Measurements from ENCODE around the gene AGBL4. TPM values are rescaled to one million over a fixed set of nuclear protein-coding genes. Genes with fewer than 3 reads are reported as not detected.

Gene AGBL4
- total RNA-seq, 4 donors from 2014 or later, result 0.44 to 1.5 (median 1.2) TPM; not detected in 1

- H3K27me3 ChIP-seq, result no peaks in the 10 kb centered on the region
- no peaks in the 10 kb centered on the region for H3K9me3 ChIP-seq
- peaks cover 0 to 2% (median 0%) of the 10 kb centered on the region in 3 donors for H3K36me3 ChIP-seq
- H3K4me1 ChIP-seq, result peaks cover 0 to 27% (median 4%) of the 10 kb centered on the region in 4 donors
- no peak overlapping the region for H3K4me3 ChIP-seq
- 67 to 73% methylated on average over 2 of the region's 2 CpGs for WGBS, 2 donors
- H3K27ac ChIP-seq, result no peak overlapping the region
- TF ChIP-seq POLR2A (IDR thresholded peaks at IDR 0.05), result no peak
- TF ChIP-seq, protein P1, sequence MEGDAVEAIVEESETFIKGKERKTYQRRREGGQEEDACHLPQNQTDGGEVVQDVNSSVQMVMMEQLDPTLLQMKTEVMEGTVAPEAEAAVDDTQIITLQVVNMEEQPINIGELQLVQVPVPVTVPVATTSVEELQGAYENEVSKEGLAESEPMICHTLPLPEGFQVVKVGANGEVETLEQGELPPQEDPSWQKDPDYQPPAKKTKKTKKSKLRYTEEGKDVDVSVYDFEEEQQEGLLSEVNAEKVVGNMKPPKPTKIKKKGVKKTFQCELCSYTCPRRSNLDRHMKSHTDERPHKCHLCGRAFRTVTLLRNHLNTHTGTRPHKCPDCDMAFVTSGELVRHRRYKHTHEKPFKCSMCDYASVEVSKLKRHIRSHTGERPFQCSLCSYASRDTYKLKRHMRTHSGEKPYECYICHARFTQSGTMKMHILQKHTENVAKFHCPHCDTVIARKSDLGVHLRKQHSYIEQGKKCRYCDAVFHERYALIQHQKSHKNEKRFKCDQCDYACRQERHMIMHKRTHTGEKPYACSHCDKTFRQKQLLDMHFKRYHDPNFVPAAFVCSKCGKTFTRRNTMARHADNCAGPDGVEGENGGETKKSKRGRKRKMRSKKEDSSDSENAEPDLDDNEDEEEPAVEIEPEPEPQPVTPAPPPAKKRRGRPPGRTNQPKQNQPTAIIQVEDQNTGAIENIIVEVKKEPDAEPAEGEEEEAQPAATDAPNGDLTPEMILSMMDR (IDR thresholded peaks at IDR 0.05), result no peak
- no peak for TF ChIP-seq EP300 (IDR thresholded peaks at IDR 0.05)
- DNase-seq (ENCODE audit: low spot score in 2 of 2), result no peak
Measured at GRCh38 chr1:48771561-48771960, 1252.2 kb downstream of the AGBL4 start.

GRCh38 chr1:48767975-48768510, 1255.7 kb downstream of the AGBL4 start:
- no peak overlapping the region for H3K27ac ChIP-seq
- peaks cover 0 to 6% (median 0%) of the 10 kb centered on the region in 3 donors for H3K36me3 ChIP-seq
- H3K9me3 ChIP-seq, result no peaks in the 10 kb centered on the region
- peaks cover 0 to 9% (median 4%) of the 10 kb centered on the region in 4 donors for H3K4me1 ChIP-seq
- no peaks in the 10 kb centered on the region for H3K27me3 ChIP-seq
- TF ChIP-seq, protein P1 (IDR thresholded peaks at IDR 0.05), result no peak
- TF ChIP-seq EP300 (IDR thresholded peaks at IDR 0.05) (no peak), POLR2A (IDR thresholded peaks at IDR 0.05) (no peak)
- H3K4me3 ChIP-seq, result no peak overlapping the region
- no peak for DNase-seq (ENCODE audit: low spot score in 2 of 2)

- no peak overlapping the region for H3K27ac ChIP-seq
- DNase-seq (ENCODE audit: low spot score in 2 of 2), result no peak
- TF ChIP-seq, protein P1 (IDR thresholded peaks at IDR 0.05), result no peak
- TF ChIP-seq EP300 (IDR thresholded peaks at IDR 0.05) (no peak), POLR2A (IDR thresholded peaks at IDR 0.05) (no peak)
- H3K4me1 ChIP-seq, result peaks cover 0 to 8% (median 2%) of the 10 kb centered on the region in 4 donors
- 91 to 100% methylated on average over 1 of the region's 1 CpG for WGBS, 2 donors
- no peak overlapping the region for H3K4me3 ChIP-seq
- H3K27me3 ChIP-seq, result no peaks in the 10 kb centered on the region
- H3K9me3 ChIP-seq, result no peaks in the 10 kb centered on the region
- H3K36me3 ChIP-seq, result peaks cover 0 to 15% (median 0%) of the 10 kb centered on the region in 3 donors
Measured at GRCh38 chr1:48765335-48765734, 1258.4 kb downstream of the AGBL4 start.

- Histone ChIP-seq H3K27ac (no peak overlapping the region), H3K4me3 (no peak overlapping the region), H3K9me3 (no peaks in the 10 kb centered on the region), H3K36me3 (peaks cover 0 to 41% (median 0%) of the 10 kb centered on the region in 3 donors), H3K27me3 (no peaks in the 10 kb centered on the region), H3K4me1 (no peaks in the 10 kb centered on the region)
- no peak for DNase-seq (ENCODE audit: low spot score in 2 of 2)
- no peak for TF ChIP-seq EP300 (IDR thresholded peaks at IDR 0.05)
- TF ChIP-seq, protein P1 (IDR thresholded peaks at IDR 0.05), result no peak
- no peak for TF ChIP-seq POLR2A (IDR thresholded peaks at IDR 0.05)
- 64 to 66% methylated on average over 7 of the region's 7 CpGs for WGBS, 2 donors
Measured at GRCh38 chr1:48761986-48762385, 1261.8 kb downstream of the AGBL4 start.

DNA sequence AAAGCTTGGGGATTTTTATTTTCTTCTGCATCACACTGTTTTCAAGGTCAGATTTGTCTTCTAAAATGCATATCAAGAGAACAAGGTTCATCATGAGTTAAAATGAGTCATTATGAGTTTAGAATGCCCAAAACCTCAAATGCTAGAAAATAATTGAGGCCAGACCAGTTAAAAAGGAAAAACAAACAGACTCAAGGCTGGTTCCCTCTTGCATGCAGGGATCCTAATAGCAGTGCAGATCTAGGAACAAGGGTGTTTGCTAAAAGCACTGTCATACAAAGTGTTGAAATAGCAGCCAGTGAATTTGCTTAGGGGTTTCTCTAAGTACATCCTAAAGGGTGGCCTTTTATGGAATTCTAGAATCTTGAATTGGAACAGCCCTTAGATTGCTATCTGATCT, 1262.3 kb downstream of the AGBL4 start:
- DNase-seq (ENCODE audit: low spot score in 2 of 2), result no peak
- peaks cover 0 to 42% (median 0%) of the 10 kb centered on the region in 3 donors for H3K36me3 ChIP-seq
- H3K27me3 ChIP-seq, result no peaks in the 10 kb centered on the region
- H3K27ac ChIP-seq, result no peak overlapping the region
- no peak overlapping the region for H3K4me3 ChIP-seq
- no peaks in the 10 kb centered on the region for H3K9me3 ChIP-seq
- H3K4me1 ChIP-seq, result no peaks in the 10 kb centered on the region
- TF ChIP-seq, protein P1 (IDR thresholded peaks at IDR 0.05), result no peak
- TF ChIP-seq POLR2A (IDR thresholded peaks at IDR 0.05), result no peak
- no peak for TF ChIP-seq EP300 (IDR thresholded peaks at IDR 0.05)
